K562 (cell line): Measurements from ENCODE around the gene SMPDL3B. TPM values are rescaled to one million over a fixed set of nuclear protein-coding genes. Genes with fewer than 3 reads are reported as not detected.

Experiments
- ATAC-seq: fragments of 200-7000 bp; cut with Tn5 transposase; 3 replicates; pipeline ENCODE4 v1.9.1; 2020; ENCODE audit warnings: moderate library complexity
- BruUV-seq: library from RNA; stranded (reverse); fragments of 400-500 nt; replicated peaks from 2 replicates; lab custom pipeline; 2021; lab: Mats Ljungman, UMichigan
- CTCF ChIA-PET: fragments of 300-600 bp; formaldehyde crosslinking; extraction: SDS; loops from one replicate; lab custom pipeline; 2021; ENCODE audit warnings: low intra/inter-chr PET ratio; lab: Yijun Ruan, JAX
- POLR2A ChIA-PET: fragments of 300-600, 350-650 bp; sonication (Branson Sonifier 250); formaldehyde crosslinking; extraction: SDS; loops from one replicate; lab custom pipeline; 2021; ENCODE audit warnings: antibody characterized with exemption, inconsistent platforms; lab: Yijun Ruan, JAX
- DNase-seq, 4 experiments: peaks; one replicate each; pipeline versions ENCODE4 v3.0.0 to v3.0.0-alpha.2; 2011 to 2018; ENCODE audit warnings: low spot score in 3 of 4, mixed read lengths in 3 of 4; ENCODE audit errors: extremely low read depth in 1 of 4
- FAIRE-seq: peaks from 2 replicates; lab custom pipeline; 2011; peaks lifted over from hg19 to GRCh38; lab: Jason Lieb, UNC
- H2AFZ ChIP-seq: 2 replicates; pipeline ENCODE4 v1.6.0; 2011; ENCODE audit warnings: low read depth, low read length, control low read depth, inconsistent platforms
- H3K27ac ChIP-seq: fragments of 200-600 bp; 3 replicates; pipeline ENCODE4 v1.8.0; 2011; ENCODE audit warnings: low read depth, mild to moderate bottlenecking, control low read depth, inconsistent platforms, low read length, moderate library complexity, mixed read lengths; ENCODE audit errors: extremely low read depth
- H3K27me3 ChIP-seq, 2 experiments: fragments of 300-600 bp in 1 of 2; 2 replicates in 1 of 2; 3 replicates in 1 of 2; pipeline versions ENCODE4 v1.6.0 to v1.8.0; 2011; ENCODE audit warnings: inconsistent platforms in 2 of 2, low read length in 2 of 2, mild to moderate bottlenecking in 1 of 2, mixed read lengths in 1 of 2, moderate library complexity in 1 of 2; ENCODE audit not compliant: control insufficient read depth in 2 of 2, insufficient read depth in 2 of 2
- H3K36me3 ChIP-seq: fragments of 300-600 bp; 3 replicates; pipeline ENCODE4 v1.8.0; 2011; ENCODE audit warnings: mild to moderate bottlenecking, low read length, inconsistent platforms; ENCODE audit not compliant: control insufficient read depth, insufficient read depth
- H3K4me1 ChIP-seq, 2 experiments: fragments of 200-600 bp in 1 of 2; replicated peaks in 1 of 2; 2 replicates in 1 of 2; 3 replicates in 1 of 2; pipeline versions ENCODE4 v1.5.1 to v1.8.0; 2011; ENCODE audit warnings: inconsistent platforms in 2 of 2, low read length in 2 of 2, mild to moderate bottlenecking in 1 of 2, mixed read lengths in 1 of 2, moderate library complexity in 1 of 2; ENCODE audit not compliant: control insufficient read depth in 2 of 2, insufficient read depth in 2 of 2
- H3K4me2 ChIP-seq: 2 replicates; pipeline ENCODE4 v1.6.1; 2011; ENCODE audit warnings: low read length, control low read depth, inconsistent platforms, mixed read lengths; ENCODE audit not compliant: insufficient read depth
- H3K4me3 ChIP-seq: fragments of 200-600 bp; sonication (generic), shearing (Covaris generic); 2 replicates; pipeline ENCODE4 v1.5.1; 2016; ENCODE audit warnings: control low read depth, inconsistent platforms
- H3K79me2 ChIP-seq: fragments of 200-600 bp; 3 replicates; pipeline ENCODE4 v1.8.0; 2011; ENCODE audit warnings: low read length, inconsistent platforms; ENCODE audit not compliant: control insufficient read depth, insufficient read depth
- H3K9ac ChIP-seq, 2 experiments: 2 replicates each; pipeline versions ENCODE4 v1.6.0 to v1.6.1; 2011; ENCODE audit warnings: low read depth in 2 of 2, low read length in 2 of 2, control low read depth in 1 of 2, inconsistent platforms in 1 of 2, mild to moderate bottlenecking in 1 of 2, mixed read lengths in 1 of 2; ENCODE audit not compliant: insufficient read depth in 1 of 2
- H3K9me1 ChIP-seq: one replicate; pipeline ENCODE4 v1.6.0; 2011; ENCODE audit warnings: inconsistent platforms, mild to moderate bottlenecking, low read length, moderate library complexity; ENCODE audit not compliant: control insufficient read depth, insufficient read depth
- H3K9me3 ChIP-seq: replicated peaks from 2 replicates; pipeline ENCODE4 v1.5.1; 2011; ENCODE audit warnings: low read depth, low read length, inconsistent platforms; ENCODE audit not compliant: control insufficient read depth, insufficient read depth
- H4K20me1 ChIP-seq: replicated peaks from 2 replicates; pipeline ENCODE4 v1.6.1; 2011; ENCODE audit warnings: low read length, inconsistent platforms, mixed read lengths; ENCODE audit not compliant: control insufficient read depth, insufficient read depth
- ATF7 ChIP-seq: fragments of 450-650 bp; IDR thresholded peaks from 2 replicates; pipeline ENCODE4 v1.7.1; 2014; ENCODE audit warnings: mild to moderate bottlenecking, moderate library complexity
- BACH1 ChIP-seq: fragments of 200-800 bp; sonication (Bioruptor generic); IDR thresholded peaks from 2 replicates; pipeline ENCODE4 v1.6.1; 2016; ENCODE audit warnings: missing genetic modification characterization, missing compliant biosample characterization
- CBX1 ChIP-seq: sonication (generic); IDR thresholded peaks from 2 replicates; pipeline ENCODE4 v1.6.1; 2016; ENCODE audit warnings: antibody characterized with exemption, low read depth, mild to moderate bottlenecking
- FOXP1 ChIP-seq: sonication (generic); formaldehyde crosslinking; IDR thresholded peaks from 2 replicates; pipeline ENCODE4 v1.8.0; 2022; ENCODE audit warnings: mild to moderate bottlenecking, missing genetic modification reagents
- MEIS2 ChIP-seq: fragments of 450-650 bp; IDR thresholded peaks from 2 replicates; pipeline ENCODE4 v1.6.1; 2014; ENCODE audit warnings: mild to moderate bottlenecking; ENCODE audit not compliant: partially characterized antibody
- RREB1 ChIP-seq: fragments of 250-450 bp; sonication (Bioruptor Pico); IDR thresholded peaks from 2 replicates; pipeline ENCODE4 v1.4.0; 2020
- SMAD3 ChIP-seq: fragments of 450-650 bp; formaldehyde crosslinking; conservative IDR thresholded peaks from 2 replicates; pipeline ENCODE4 v1.4.0; 2020; ENCODE audit warnings: mild to moderate bottlenecking
- ZBTB33 ChIP-seq: sonication (generic); formaldehyde crosslinking; IDR thresholded peaks from 2 replicates; pipeline ENCODE4 v1.8.1; 2023; ENCODE audit warnings: mild to moderate bottlenecking, missing genetic modification reagents
- ZHX1 ChIP-seq: fragments of 150-350 bp; conservative IDR thresholded peaks from 2 replicates; pipeline ENCODE4 v1.6.1; 2014; ENCODE audit warnings: low read length
- ZNF133 ChIP-seq: fragments of 250-450 bp; sonication (Bioruptor Pico); IDR thresholded peaks from 2 replicates; pipeline ENCODE4 v1.4.0; 2020; ENCODE audit warnings: mild to moderate bottlenecking
- ZNF23 ChIP-seq: fragments of 250-450 bp; sonication (Bioruptor Pico); IDR thresholded peaks from 2 replicates; pipeline ENCODE4 v1.4.0; 2020; ENCODE audit warnings: mild to moderate bottlenecking
- WGBS: fragments of 100-300 bp; shearing (Covaris generic); methylation state at CpG from one replicate; pipeline ENCODE4 v1.1.6; 2016; ENCODE audit warnings: low coverage, mixed read lengths; ENCODE audit not compliant: insufficient coverage; ENCODE audit errors: missing lambda C conversion rate; 5-methylcytosine and 5-hydroxymethylcytosine counted together
- in situ Hi-C: fragments of 300-500 bp; cut with MboI; formaldehyde crosslinking; loops from 4 replicates; pipeline ENCODE4 v1.15.0; 2018; ENCODE audit warnings: inconsistent platforms, mixed read lengths
- intact Hi-C: fragments of 100-400 bp; cut with micrococcal nuclease; formaldehyde crosslinking; loops from 2 replicates; pipeline ENCODE4 v1.14.2; 2022
- polyA plus RNA-seq, 8 experiments: library from polyadenylated mRNA; depleted of rRNA in 4 of 8; stranded (reverse) in 5 of 8; unstranded in 3 of 8; fragments of >200 nt; fragmentation: Nextera tagmentation in 2 of 8; fragmentation: Illumina TruSeq in 1 of 8; extraction: Ambion mirVana in 2 of 8; extraction: Trizol in 1 of 8; gene quantifications; 2 replicates each; pipeline versions ENCODE4 v1.2.1 to v1.2.3, GENCODE V29; 2011 to 2014; ENCODE audit warnings: inconsistent platforms in 1 of 8, missing spikeins in 1 of 8
- total RNA-seq, 7 experiments: library from RNA; depleted of rRNA in 6 of 7; stranded (reverse); fragments of >200 nt in 6 of 7; fragmentation: Illumina TruSeq in 2 of 7; extraction: Trizol in 2 of 7; gene quantifications; 2 replicates each; pipeline versions ENCODE4 v1.2.1 to v1.2.3, GENCODE V29; 2011 to 2021; ENCODE audit warnings: low replicate concordance in 1 of 7

Gene SMPDL3B
- total and polyA plus RNA-seq, 9 of the 15 experiments (the other 6 are each of a cell fraction or from before 2014, with no cell fraction given) = 0.07 to 1.2 (median 0.73) TPM

- 51% methylated on average over 8 of the region's 8 CpGs for WGBS
- Histone ChIP-seq H3K9me1 (no peaks in the 10 kb centered on the region), H3K27me3 (peaks cover 0 to 1% of the 10 kb centered on the region in 2 experiments; a peak in 1 of 5 replicates), H3K4me3 (no peak overlapping the region), H3K36me3 (no peaks in the 10 kb centered on the region), H3K4me1 (peaks cover 2 to 12% of the 10 kb centered on the region in 2 experiments; a peak in 4 of 5 replicates), H3K9ac (peak overlapping the region in 1 of 2 experiments; percentile 49; a peak in 1 of 4 replicates), H2AFZ (no peak overlapping the region), H4K20me1 (no peaks in the 10 kb centered on the region; the same call in 1 of the 2 replicates), H3K27ac (no peak overlapping the region), H3K4me2 (no peak overlapping the region), H3K79me2 (no peaks in the 10 kb centered on the region), H3K9me3 (no peaks in the 10 kb centered on the region)
- ATAC-seq (no peak), DNase-seq (no peak), FAIRE-seq (no peak)
- intact Hi-C loops (no loop called here), in situ Hi-C loops (no loop called here)
- ChIA-PET CTCF (no interaction called here), POLR2A (interaction anchor here (0.7 to 0.8 kb wide), 3 partner anchors 8 to 187 kb away, joined by 3 read pairs; partner anchors contain the start of gene STX12)
- BruUV-seq = no TSS peak
- TF ChIP-seq BACH1 (no peak), FOXP1 (no peak), ZNF133 (CRISPR knock-in tag) (no peak), ZBTB33 (CRISPR knock-in tag) (no peak), SMAD3 (CRISPR knock-in tag) (no peak), ATF7 (no peak), CBX1 (no peak), ZHX1 (no peak), RREB1 (CRISPR knock-in tag) (no peak), MEIS2 (no peak), ZNF23 (CRISPR knock-in tag) (no peak)
Measured at GRCh38 chr1:27949027-27949426, 14.2 kb downstream of the SMPDL3B start.
